GM21423 (cell line): ENCODE data around the gene UBE2Q1.

Experiments
- ATAC-seq: cut with Tn5 transposase; IDR thresholded peaks from one replicate; pipeline ENCODE4 v1.9.1; 2021; ENCODE audit warnings: mild to moderate bottlenecking, moderate library complexity; ENCODE audit not compliant: unreplicated experiment

UBE2Q1 gene

GRCh38 chr1:154514066-154514553, 44.4 kb downstream of the UBE2Q1 start:
- ATAC-seq = no peak

- no peak for ATAC-seq
Observed at GRCh38 chr1:154512760-154513159, 45.7 kb downstream of the UBE2Q1 start.

- ATAC-seq = no peak
Observed at GRCh38 chr1:154503898-154504297, 54.6 kb downstream of the UBE2Q1 start.

- ATAC-seq = no peak
Observed at GRCh38 chr1:154502744-154503115, 55.7 kb downstream of the UBE2Q1 start.

GRCh38 chr1:154502066-154502743, 56.3 kb downstream of the UBE2Q1 start, which contains the start of the genes SHE and TDRD10:
Gene SHE (minus strand): TSS chr1:154502412. CDS start chr1:154502026, 386 bp downstream.
Gene TDRD10 (plus strand): TSS chr1:154502219. CDS start chr1:154506904, 4,685 bp downstream.
- ATAC-seq = no peak

GRCh38 chr1:154501423-154502065, 56.9 kb downstream of the UBE2Q1 start:
- ATAC-seq = no peak

GRCh38 chr1:154500533-154500932, 57.9 kb downstream of the UBE2Q1 start:
- no peak for ATAC-seq

- ATAC-seq = no peak
Observed at GRCh38 chr1:154499446-154499845, 59.0 kb downstream of the UBE2Q1 start.
